A673 (cell line): ENCODE data around the gene LVRN. TPM values are rescaled to one million over a fixed set of nuclear protein-coding genes. Genes with fewer than 3 reads are reported as not detected.

Experiments used
- BruUV-seq: library from RNA; stranded (reverse); fragments of 400-500 nt; replicated peaks from 2 replicates; lab custom pipeline; 2021; lab: Mats Ljungman, UMichigan
- CTCF ChIA-PET: fragments of 300-600 bp; sonication (Branson Sonifier 250); formaldehyde crosslinking; loops from one replicate; lab custom pipeline; 2022; ENCODE audit warnings: antibody characterized with exemption; lab: Charles Lee
- POLR2A ChIA-PET: fragments of 300-600 bp; sonication (Branson Sonifier 250); formaldehyde crosslinking; loops from one replicate; lab custom pipeline; 2022; ENCODE audit warnings: antibody characterized with exemption; ENCODE audit not compliant: low non-redundant PET; lab: Charles Lee
- DNase-seq: peaks from one replicate; pipeline ENCODE4 v3.0.0-alpha.2; 2015; ENCODE audit warnings: low spot score
- H3K27ac ChIP-seq: fragments of 200-600 bp; sonication (generic); 2 replicates; pipeline ENCODE4 v1.5.1; 2016; ENCODE audit warnings: mixed run types, low read depth, mild to moderate bottlenecking, mixed read lengths, antibody characterized with exemption, low read length; ENCODE audit not compliant: poor library complexity, severe bottlenecking
- H3K27me3 ChIP-seq: fragments of 200-600 bp; sonication (generic); replicated peaks from 2 replicates; pipeline ENCODE4 v1.6.1; 2017; ENCODE audit warnings: mixed run types, low read depth, mild to moderate bottlenecking, mixed read lengths, antibody characterized with exemption, low read length; ENCODE audit not compliant: insufficient read depth, poor library complexity
- H3K36me3 ChIP-seq: fragments of 200-600 bp; sonication (generic); 2 replicates; pipeline ENCODE4 v1.6.1; 2016; ENCODE audit warnings: mixed run types, mild to moderate bottlenecking, mixed read lengths, antibody characterized with exemption, low read length; ENCODE audit not compliant: insufficient read depth, poor library complexity, severe bottlenecking
- H3K4me1 ChIP-seq: fragments of 200-600 bp; sonication (generic); 2 replicates; pipeline ENCODE4 v1.6.1; 2017; ENCODE audit warnings: mixed run types, mild to moderate bottlenecking, mixed read lengths, antibody characterized with exemption, low read length; ENCODE audit not compliant: insufficient read depth, poor library complexity, severe bottlenecking
- H3K4me3 ChIP-seq: fragments of 200-600 bp; sonication (generic); 2 replicates; pipeline ENCODE4 v1.5.1; 2016; ENCODE audit warnings: low read depth, mixed run types, mild to moderate bottlenecking, mixed read lengths, low read length; ENCODE audit not compliant: poor library complexity, severe bottlenecking
- H3K9me3 ChIP-seq: fragments of 200-600 bp; sonication (generic); 2 replicates; pipeline ENCODE4 v1.6.1; 2016; ENCODE audit warnings: mixed run types, low read depth, mild to moderate bottlenecking, mixed read lengths, antibody characterized with exemption, low read length; ENCODE audit not compliant: poor library complexity, severe bottlenecking
- CTCF ChIP-seq: fragments of 300-800, 200-600 bp; sonication (generic); conservative IDR thresholded peaks from 2 replicates; pipeline ENCODE4 v1.5.1; 2017; ENCODE audit warnings: low read depth, mild to moderate bottlenecking, antibody characterized with exemption, low read length, moderate library complexity, mixed read lengths
- EZH2 ChIP-seq: fragments of 200-600 bp; sonication (generic); IDR thresholded peaks from 2 replicates; pipeline ENCODE4 v1.6.1; 2017; ENCODE audit warnings: borderline replicate concordance, low read depth, mild to moderate bottlenecking, mixed read lengths, antibody characterized with exemption, low read length; ENCODE audit not compliant: poor library complexity, severe bottlenecking
- intact Hi-C: fragments of 100-400 bp; cut with micrococcal nuclease; formaldehyde crosslinking; loops from one replicate; pipeline ENCODE4 v1.10.0; 2022; ENCODE audit not compliant: unreplicated experiment
- total RNA-seq: library from RNA; stranded (reverse); gene quantifications from 2 replicates; pipeline ENCODE4 v1.2.3, GENCODE V29; 2021

The LVRN gene
- total RNA-seq, 1 experiment from 2014 or later, result not detected

GRCh38 chr5:115936031-115936430 is 26.2 kb upstream of the LVRN start:
- intact Hi-C loops, result no loop called here
- no peaks in the 10 kb centered on the region for H3K27me3 ChIP-seq
- no peaks in the 10 kb centered on the region for H3K36me3 ChIP-seq
- H3K27ac ChIP-seq, result no peak overlapping the region
- no peak overlapping the region for H3K4me3 ChIP-seq
- CTCF ChIA-PET, result no interaction called here
- no peaks in the 10 kb centered on the region for H3K4me1 ChIP-seq
- no TSS peak for BruUV-seq
- H3K9me3 ChIP-seq, result no peaks in the 10 kb centered on the region
- DNase-seq, result no peak
- no peak for TF ChIP-seq EZH2
- TF ChIP-seq CTCF, result no peak
- POLR2A ChIA-PET, result no interaction called here

- intact Hi-C loops, result no loop called here
- no TSS peak for BruUV-seq
- POLR2A ChIA-PET, result interaction anchor here (0.6 kb wide), 1 partner anchor 14 kb away, joined by 4 read pairs; no protein-coding TSS in a partner anchor
- H3K27me3 ChIP-seq, result no peaks in the 10 kb centered on the region
- H3K4me1 ChIP-seq, result no peaks in the 10 kb centered on the region
- H3K9me3 ChIP-seq, result no peaks in the 10 kb centered on the region
- no peak overlapping the region for H3K27ac ChIP-seq
- H3K36me3 ChIP-seq, result no peaks in the 10 kb centered on the region
- CTCF ChIA-PET, result no interaction called here
- no peak for TF ChIP-seq EZH2
- no peak for TF ChIP-seq CTCF
- DNase-seq, result no peak
- no peak overlapping the region for H3K4me3 ChIP-seq
Observed at GRCh38 chr5:115939059-115939458, 23.2 kb upstream of the LVRN start.

- no peak for DNase-seq
- H3K36me3 ChIP-seq, result no peaks in the 10 kb centered on the region
- CTCF ChIA-PET, result no interaction called here
- H3K27ac ChIP-seq, result no peak overlapping the region
- BruUV-seq, result no TSS peak
- H3K9me3 ChIP-seq, result no peaks in the 10 kb centered on the region
- intact Hi-C loops, result no loop called here
- H3K4me1 ChIP-seq, result no peaks in the 10 kb centered on the region
- TF ChIP-seq CTCF (no peak), EZH2 (no peak)
- H3K4me3 ChIP-seq, result no peak overlapping the region
- H3K27me3 ChIP-seq, result no peaks in the 10 kb centered on the region
- POLR2A ChIA-PET, result no interaction called here
Observed at GRCh38 chr5:115940080-115940810, 22.0 kb upstream of the LVRN start.
